ENCODE measurements around the gene C2orf68.
A peak's percentile ranks its signal among the peaks of the same experiment; 100 is the strongest.
"Not testable (repeated sequence)": the region's sequence is repeated elsewhere in the genome, so short reads cannot be mapped to it uniquely, and the experiment has no call there.

Gene C2orf68

GRCh38 chr2:85611705-85612587 is at the start of gene C2orf68:
TSS of gene C2orf68 (minus strand) at chr2:85612066. CDS start at chr2:85611984, 82 bp downstream.
- Histone ChIP-seq H3K27me3 (ENCODE audit: low read length) (no peaks in the 10 kb centered on the region), H3K9ac (ENCODE audit: low read length) (peak within 1 kb of the TSS; percentile 77), H4K20me1 (ENCODE audit: low read depth, low read length) (peaks cover 2% of the 10 kb centered on the region; the same call in 1 of the 2 replicates), H3K4me3 (ENCODE audit: insufficient read depth, low read length, poor library complexity, severe bottlenecking) (peak within 1 kb of the TSS; percentile 73), H3K79me2 (ENCODE audit: insufficient read depth, low read length) (peaks cover 20% of the 10 kb centered on the region), H3F3A (ENCODE audit: insufficient read depth) (peaks cover 12% of the 10 kb centered on the region; the same call in 1 of the 2 replicates), H3K36me3 (ENCODE audit: low read length) (peaks cover under 1% of the 10 kb centered on the region; the same call in 1 of the 2 replicates), H3K9me2 (replicated peaks; ENCODE audit: insufficient read depth, low read length) (no peaks in the 10 kb centered on the region), H3K9me3 (ENCODE audit: insufficient read depth, low read length) (no peaks in the 10 kb centered on the region), H3K27ac (ENCODE audit: low read depth, low read length) (peak within 1 kb of the TSS; percentile 51), H3K4me2 (ENCODE audit: low read depth, low read length, poor library complexity, severe bottlenecking) (peak within 1 kb of the TSS; percentile 84), H2AFZ (ENCODE audit: low read depth, low read length, severe bottlenecking) (peak within 1 kb of the TSS; percentile 42)
- no peak for TF ChIP-seq CTCF (IDR thresholded peaks at IDR 0.05; ENCODE audit: insufficient read depth, low read length, poor library complexity, severe bottlenecking)
- no peak for TF ChIP-seq EZH2phosphoT487 (conservative IDR thresholded peaks at IDR 0.05; ENCODE audit: low read length)

DNA sequence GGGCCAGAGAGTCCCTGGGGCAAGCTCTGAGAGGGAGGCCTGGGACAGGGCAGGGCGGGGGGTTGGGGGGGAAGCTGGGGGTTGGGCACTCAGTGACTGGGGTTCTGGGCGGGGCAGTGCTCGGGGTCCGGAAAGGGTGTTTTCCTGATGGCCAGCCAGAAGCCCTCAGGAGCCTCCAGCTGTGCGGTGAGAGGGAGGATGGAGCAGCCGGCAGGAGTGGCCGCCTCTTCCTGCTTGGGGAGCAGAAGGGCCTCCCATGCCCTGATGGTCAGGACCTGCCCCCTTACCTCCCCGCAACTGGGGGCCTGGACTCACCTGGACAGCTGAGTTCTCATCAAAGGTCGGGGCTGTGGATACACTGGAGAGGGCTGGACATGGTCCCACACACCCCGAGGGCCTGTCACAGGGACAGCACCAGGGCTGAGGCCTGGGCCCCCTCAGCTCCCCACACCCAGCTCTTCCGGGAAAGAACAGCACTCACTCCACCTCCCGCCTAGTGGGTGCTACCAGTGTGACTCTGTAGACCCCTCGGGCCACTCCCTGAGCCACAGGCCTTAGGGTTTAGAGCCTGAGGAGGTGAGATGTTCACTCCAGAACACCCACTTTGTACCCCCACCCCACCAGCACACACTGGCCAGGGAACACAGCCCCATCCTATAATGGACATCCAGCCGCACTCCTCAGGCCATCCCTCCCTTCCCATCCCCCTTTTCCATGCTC is 49.4 kb upstream of the C2orf68 start:
- H3K4me3 ChIP-seq (ENCODE audit: insufficient read depth, low read length, poor library complexity, severe bottlenecking), result no peak overlapping the region
- no peak for TF ChIP-seq CTCF (IDR thresholded peaks at IDR 0.05; ENCODE audit: insufficient read depth, low read length, poor library complexity, severe bottlenecking)
- TF ChIP-seq EZH2phosphoT487 (conservative IDR thresholded peaks at IDR 0.05; ENCODE audit: low read length), result no peak
- H3F3A ChIP-seq (ENCODE audit: insufficient read depth), result no peaks in the 10 kb centered on the region
- H3K9me3 ChIP-seq (ENCODE audit: insufficient read depth, low read length), result no peaks in the 10 kb centered on the region
- no peaks in the 10 kb centered on the region for H3K36me3 ChIP-seq (ENCODE audit: low read length)
- H3K9me2 ChIP-seq (replicated peaks; ENCODE audit: insufficient read depth, low read length), result no peaks in the 10 kb centered on the region
- no peak overlapping the region for H3K27ac ChIP-seq (ENCODE audit: low read depth, low read length)
- no peaks in the 10 kb centered on the region for H3K27me3 ChIP-seq (ENCODE audit: low read length)
- H4K20me1 ChIP-seq (ENCODE audit: low read depth, low read length), result no peaks in the 10 kb centered on the region
- H3K4me2 ChIP-seq (ENCODE audit: low read depth, low read length, poor library complexity, severe bottlenecking), result no peak overlapping the region
- no peaks in the 10 kb centered on the region for H3K79me2 ChIP-seq (ENCODE audit: insufficient read depth, low read length)
- no peak overlapping the region for H3K9ac ChIP-seq (ENCODE audit: low read length)
- no peak overlapping the region for H2AFZ ChIP-seq (ENCODE audit: low read depth, low read length, severe bottlenecking)

DNA sequence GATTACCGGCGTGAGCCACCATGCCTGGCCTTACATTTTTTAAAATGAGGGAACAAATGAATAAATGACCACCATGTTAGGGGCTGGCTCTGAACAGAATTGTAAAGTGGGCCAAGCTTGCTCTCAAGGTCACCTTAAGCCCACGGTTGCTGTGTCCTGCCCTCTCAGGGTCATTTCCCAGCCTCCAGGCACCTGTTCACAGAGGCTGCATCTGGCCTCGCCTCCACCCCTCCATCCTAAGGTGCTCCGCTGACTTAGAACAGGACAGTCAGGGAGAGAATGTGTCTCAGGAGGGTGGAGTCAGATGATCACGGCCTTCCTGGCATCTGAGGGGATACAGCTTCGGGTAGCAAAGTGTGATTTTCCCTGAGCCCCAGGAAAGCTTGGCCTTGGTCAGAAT is 48.9 kb upstream of the C2orf68 start:
- Histone ChIP-seq H3K9me3 (ENCODE audit: insufficient read depth, low read length) (no peaks in the 10 kb centered on the region), H3K27me3 (ENCODE audit: low read length) (no peaks in the 10 kb centered on the region), H3F3A (ENCODE audit: insufficient read depth) (no peaks in the 10 kb centered on the region), H3K9ac (ENCODE audit: low read length) (no peak overlapping the region), H3K79me2 (ENCODE audit: insufficient read depth, low read length) (no peaks in the 10 kb centered on the region), H3K27ac (ENCODE audit: low read depth, low read length) (no peak overlapping the region), H3K4me3 (ENCODE audit: insufficient read depth, low read length, poor library complexity, severe bottlenecking) (no peak overlapping the region), H2AFZ (ENCODE audit: low read depth, low read length, severe bottlenecking) (no peak overlapping the region), H3K4me2 (ENCODE audit: low read depth, low read length, poor library complexity, severe bottlenecking) (no peak overlapping the region), H4K20me1 (ENCODE audit: low read depth, low read length) (no peaks in the 10 kb centered on the region), H3K9me2 (replicated peaks; ENCODE audit: insufficient read depth, low read length) (no peaks in the 10 kb centered on the region), H3K36me3 (ENCODE audit: low read length) (no peaks in the 10 kb centered on the region)
- no peak for TF ChIP-seq EZH2phosphoT487 (conservative IDR thresholded peaks at IDR 0.05; ENCODE audit: low read length)
- no peak for TF ChIP-seq CTCF (IDR thresholded peaks at IDR 0.05; ENCODE audit: insufficient read depth, low read length, poor library complexity, severe bottlenecking)

DNA sequence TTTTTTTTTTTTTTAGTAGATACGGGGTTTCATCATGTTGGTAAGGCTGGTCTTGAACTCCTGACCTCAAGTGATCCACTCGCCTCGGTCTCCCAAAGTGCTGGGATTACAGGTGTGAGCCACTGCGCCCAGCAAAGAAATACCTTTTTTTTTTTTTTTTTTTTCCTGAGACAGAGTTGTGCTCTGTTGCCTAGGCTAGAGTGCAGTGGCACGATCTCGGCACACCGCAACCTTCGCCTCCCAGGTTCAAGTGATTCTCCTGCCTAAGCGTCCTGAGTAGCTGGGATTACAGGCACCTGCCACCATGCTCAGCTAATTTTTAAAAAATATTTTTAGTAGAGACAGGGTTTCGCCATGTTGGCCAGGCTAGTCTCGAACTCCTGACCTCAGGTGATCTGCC is 48.4 kb upstream of the C2orf68 start:
- not testable (repeated sequence) for H3K9me3 ChIP-seq (ENCODE audit: insufficient read depth, low read length); H2AFZ ChIP-seq (ENCODE audit: low read depth, low read length, severe bottlenecking); H3K79me2 ChIP-seq (ENCODE audit: insufficient read depth, low read length); H4K20me1 ChIP-seq (ENCODE audit: low read depth, low read length); H3K9me2 ChIP-seq (replicated peaks; ENCODE audit: insufficient read depth, low read length); H3F3A ChIP-seq (ENCODE audit: insufficient read depth); H3K4me2 ChIP-seq (ENCODE audit: low read depth, low read length, poor library complexity, severe bottlenecking); H3K4me3 ChIP-seq (ENCODE audit: insufficient read depth, low read length, poor library complexity, severe bottlenecking); H3K27me3 ChIP-seq (ENCODE audit: low read length); H3K36me3 ChIP-seq (ENCODE audit: low read length); H3K27ac ChIP-seq (ENCODE audit: low read depth, low read length); H3K9ac ChIP-seq (ENCODE audit: low read length)

All from SU-DHL-6 (cell line).